Measurements from ENCODE around the gene CHST13.
"Not testable (repeated sequence)": the region's sequence is repeated elsewhere in the genome, so short reads cannot be mapped to it uniquely, and the experiment has no call there.

CHST13 gene

GRCh38 chr3:126527455-126528211 is 3.7 kb downstream of the CHST13 start:
- DNase-seq, result no peak

GRCh38 chr3:126528419-126528799 is 4.5 kb downstream of the CHST13 start:
- DNase-seq, result no peak

GRCh38 chr3:126528800-126529541 is 5.0 kb downstream of the CHST13 start:
- DNase-seq, result no peak

GRCh38 chr3:126529585-126530170 is 5.7 kb downstream of the CHST13 start:
- DNase-seq, result no peak

- DNase-seq, result no peak
These were observed 6.5 kb downstream of the CHST13 start for GRCh38 chr3:126530171-126531050.

GRCh38 chr3:126531051-126531330 is 7.0 kb downstream of the CHST13 start:
- no peak for DNase-seq

- no peak for DNase-seq
These were observed 9.6 kb downstream of the CHST13 start for GRCh38 chr3:126533506-126533905.

GRCh38 chr3:126534716-126535115 is 10.8 kb downstream of the CHST13 start:
- not testable (repeated sequence) for DNase-seq

- DNase-seq, result no peak
These were observed 11.7 kb downstream of the CHST13 start for GRCh38 chr3:126535636-126536035.

GRCh38 chr3:126536126-126536525 is 12.2 kb downstream of the CHST13 start:
- DNase-seq, result no peak

- peak; percentile 34 for DNase-seq
These were observed 13.3 kb downstream of the CHST13 start for GRCh38 chr3:126537116-126537729.

- DNase-seq, result peak; percentile 56
These were observed 13.9 kb downstream of the CHST13 start for GRCh38 chr3:126537730-126538281.

- no peak for DNase-seq
These were observed 14.4 kb downstream of the CHST13 start for GRCh38 chr3:126538316-126538715.

GRCh38 chr3:126538966-126539365 is 15.0 kb downstream of the CHST13 start:
- DNase-seq, result no peak

GRCh38 chr3:126539558-126540250 is 15.7 kb downstream of the CHST13 start:
- no peak for DNase-seq

GRCh38 chr3:126540342-126540849 is 16.4 kb downstream of the CHST13 start:
- no peak for DNase-seq

- DNase-seq, result no peak
These were observed 17.1 kb downstream of the CHST13 start for GRCh38 chr3:126540951-126541627.

- DNase-seq, result no peak
These were observed 17.8 kb downstream of the CHST13 start for GRCh38 chr3:126541628-126542339.

- no peak for DNase-seq
These were observed 18.6 kb downstream of the CHST13 start for GRCh38 chr3:126542340-126543241.

Measured in DMS153 (cell line).